A549 (cell line): ENCODE measurements around the gene PHC1.

Source experiments
- EP300 ChIP-seq, 2 experiments: fragments of >200 bp; sonication (Bioruptor Twin); formaldehyde crosslinking; IDR thresholded peaks; 2 replicates in 1 of 2; 3 replicates in 1 of 2; pipeline ENCODE4 v1.6.1; 2016 to 2017
- MAZ ChIP-seq: fragments of 150-350 bp; IDR thresholded peaks from 2 replicates; pipeline ENCODE4 v1.6.1; 2014; ENCODE audit warnings: antibody characterized with exemption, low read depth, low read length, borderline replicate concordance
- POLR2A ChIP-seq: IDR thresholded peaks from 2 replicates; pipeline ENCODE4 v1.6.1; 2012; ENCODE audit warnings: mild to moderate bottlenecking, low read length
- RAD21 ChIP-seq, 2 experiments: fragments of >200 bp in 1 of 2; sonication (Bioruptor Twin) in 1 of 2; formaldehyde crosslinking in 1 of 2; IDR thresholded peaks in 1 of 2; conservative IDR thresholded peaks in 1 of 2; 2 replicates in 1 of 2; 3 replicates in 1 of 2; pipeline ENCODE4 v1.6.1; 2012 to 2018; ENCODE audit warnings: inconsistent platforms in 1 of 2
- RCOR1 ChIP-seq: fragments of 150-350 bp; IDR thresholded peaks from 2 replicates; pipeline ENCODE4 v1.6.1; 2014; ENCODE audit warnings: antibody characterized with exemption, low read length, low read depth
- TP53 ChIP-seq: fragments of 250-450 bp; sonication (Bioruptor Pico); IDR thresholded peaks from 2 replicates; pipeline ENCODE4 v1.5.0; 2021; ENCODE audit warnings: mild to moderate bottlenecking, moderate library complexity
- TF ChIP-seq, protein P1 (sequence below): fragments of >200 bp; sonication (Bioruptor Twin); formaldehyde crosslinking; IDR thresholded peaks from 3 replicates; pipeline ENCODE4 v1.5.1; 2016
- TF ChIP-seq, protein P2 (sequence below): IDR thresholded peaks from 2 replicates; pipeline ENCODE4 v1.6.1; 2012
- TF ChIP-seq, protein P3 (sequence below): fragments of 200-600 bp; sonication (generic); IDR thresholded peaks from 2 replicates; pipeline ENCODE4 v1.6.1; 2016; ENCODE audit warnings: antibody characterized with exemption, mild to moderate bottlenecking, moderate library complexity

DNA sequence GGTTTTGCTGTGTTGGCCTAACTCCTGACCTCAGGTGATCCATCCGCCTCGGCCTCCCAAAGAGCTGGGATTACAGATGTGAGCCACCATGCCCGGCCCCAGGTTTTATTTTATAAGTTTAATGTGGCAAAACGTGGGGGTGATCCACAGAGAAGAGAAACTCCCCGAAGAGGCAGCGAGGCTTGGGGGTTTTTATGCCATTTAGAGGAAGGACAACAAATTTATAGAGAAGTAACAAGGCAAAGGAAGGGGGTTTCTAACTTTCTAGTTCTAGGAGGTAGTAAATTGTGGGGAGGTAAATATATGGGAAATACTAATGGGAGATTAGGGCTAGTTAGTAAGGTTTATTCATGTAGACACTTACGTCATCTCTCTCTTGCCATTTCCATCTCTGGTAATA is 17.2 kb upstream of the PHC1 start:
- TF ChIP-seq RAD21 (conservative IDR thresholded peaks at IDR 0.05 in 1 of 2, IDR thresholded peaks at IDR 0.05 in 1 of 2) (no peak), TP53 (CRISPR knock-in tag) (no peak), MAZ (no peak), EP300 (IDR thresholded peaks at IDR 0.05) (no peak), POLR2A (no peak), RCOR1 (no peak)
- TF ChIP-seq, protein P1, sequence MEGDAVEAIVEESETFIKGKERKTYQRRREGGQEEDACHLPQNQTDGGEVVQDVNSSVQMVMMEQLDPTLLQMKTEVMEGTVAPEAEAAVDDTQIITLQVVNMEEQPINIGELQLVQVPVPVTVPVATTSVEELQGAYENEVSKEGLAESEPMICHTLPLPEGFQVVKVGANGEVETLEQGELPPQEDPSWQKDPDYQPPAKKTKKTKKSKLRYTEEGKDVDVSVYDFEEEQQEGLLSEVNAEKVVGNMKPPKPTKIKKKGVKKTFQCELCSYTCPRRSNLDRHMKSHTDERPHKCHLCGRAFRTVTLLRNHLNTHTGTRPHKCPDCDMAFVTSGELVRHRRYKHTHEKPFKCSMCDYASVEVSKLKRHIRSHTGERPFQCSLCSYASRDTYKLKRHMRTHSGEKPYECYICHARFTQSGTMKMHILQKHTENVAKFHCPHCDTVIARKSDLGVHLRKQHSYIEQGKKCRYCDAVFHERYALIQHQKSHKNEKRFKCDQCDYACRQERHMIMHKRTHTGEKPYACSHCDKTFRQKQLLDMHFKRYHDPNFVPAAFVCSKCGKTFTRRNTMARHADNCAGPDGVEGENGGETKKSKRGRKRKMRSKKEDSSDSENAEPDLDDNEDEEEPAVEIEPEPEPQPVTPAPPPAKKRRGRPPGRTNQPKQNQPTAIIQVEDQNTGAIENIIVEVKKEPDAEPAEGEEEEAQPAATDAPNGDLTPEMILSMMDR: no peak
- TF ChIP-seq, protein P2, sequence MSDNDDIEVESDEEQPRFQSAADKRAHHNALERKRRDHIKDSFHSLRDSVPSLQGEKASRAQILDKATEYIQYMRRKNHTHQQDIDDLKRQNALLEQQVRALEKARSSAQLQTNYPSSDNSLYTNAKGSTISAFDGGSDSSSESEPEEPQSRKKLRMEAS: no peak
- TF ChIP-seq, protein P3, sequence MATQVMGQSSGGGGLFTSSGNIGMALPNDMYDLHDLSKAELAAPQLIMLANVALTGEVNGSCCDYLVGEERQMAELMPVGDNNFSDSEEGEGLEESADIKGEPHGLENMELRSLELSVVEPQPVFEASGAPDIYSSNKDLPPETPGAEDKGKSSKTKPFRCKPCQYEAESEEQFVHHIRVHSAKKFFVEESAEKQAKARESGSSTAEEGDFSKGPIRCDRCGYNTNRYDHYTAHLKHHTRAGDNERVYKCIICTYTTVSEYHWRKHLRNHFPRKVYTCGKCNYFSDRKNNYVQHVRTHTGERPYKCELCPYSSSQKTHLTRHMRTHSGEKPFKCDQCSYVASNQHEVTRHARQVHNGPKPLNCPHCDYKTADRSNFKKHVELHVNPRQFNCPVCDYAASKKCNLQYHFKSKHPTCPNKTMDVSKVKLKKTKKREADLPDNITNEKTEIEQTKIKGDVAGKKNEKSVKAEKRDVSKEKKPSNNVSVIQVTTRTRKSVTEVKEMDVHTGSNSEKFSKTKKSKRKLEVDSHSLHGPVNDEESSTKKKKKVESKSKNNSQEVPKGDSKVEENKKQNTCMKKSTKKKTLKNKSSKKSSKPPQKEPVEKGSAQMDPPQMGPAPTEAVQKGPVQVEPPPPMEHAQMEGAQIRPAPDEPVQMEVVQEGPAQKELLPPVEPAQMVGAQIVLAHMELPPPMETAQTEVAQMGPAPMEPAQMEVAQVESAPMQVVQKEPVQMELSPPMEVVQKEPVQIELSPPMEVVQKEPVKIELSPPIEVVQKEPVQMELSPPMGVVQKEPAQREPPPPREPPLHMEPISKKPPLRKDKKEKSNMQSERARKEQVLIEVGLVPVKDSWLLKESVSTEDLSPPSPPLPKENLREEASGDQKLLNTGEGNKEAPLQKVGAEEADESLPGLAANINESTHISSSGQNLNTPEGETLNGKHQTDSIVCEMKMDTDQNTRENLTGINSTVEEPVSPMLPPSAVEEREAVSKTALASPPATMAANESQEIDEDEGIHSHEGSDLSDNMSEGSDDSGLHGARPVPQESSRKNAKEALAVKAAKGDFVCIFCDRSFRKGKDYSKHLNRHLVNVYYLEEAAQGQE: no peak
